NCI-H2107 treated with DMSO at 0.1 percent for 48 hours (cell line): ENCODE measurements around the gene HEG1.

Experiments used
- DNase-seq: peaks from one replicate; lab custom pipeline; 2025; ENCODE audit not compliant: unreplicated experiment; lab: John Stamatoyannopoulos, UW

The HEG1 gene

DNA sequence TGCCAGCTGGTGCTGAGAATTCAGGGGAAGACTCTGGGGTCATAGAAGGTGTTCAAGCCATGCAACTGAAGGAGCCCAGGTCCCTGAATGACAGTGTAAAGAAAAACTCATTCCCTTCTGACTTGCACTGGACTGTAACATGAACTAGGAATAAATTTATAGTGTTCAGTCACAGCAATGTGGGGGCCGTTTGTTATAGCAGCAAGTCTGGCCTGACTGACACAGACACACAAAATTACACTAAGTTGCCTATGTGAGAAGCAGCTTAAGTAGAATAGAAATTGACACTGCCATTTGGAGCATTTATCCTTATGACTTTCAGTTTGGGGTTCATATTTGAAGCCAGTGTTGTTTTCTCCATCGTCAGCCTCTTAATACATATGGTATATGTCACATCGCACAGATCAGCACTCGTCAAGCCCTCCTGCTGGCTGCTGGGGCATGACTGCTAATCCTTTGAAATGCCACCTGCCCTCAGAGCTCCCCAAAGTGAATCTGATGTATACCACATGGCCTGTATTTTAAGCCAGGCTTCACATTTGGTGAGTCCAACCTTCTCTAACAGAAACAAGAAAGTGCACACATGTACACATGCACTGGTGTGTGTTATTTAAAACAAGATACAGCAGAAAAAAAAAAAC is 17.1 kb upstream of the HEG1 start:
- DNase-seq, result no peak

GRCh38 chr3:125072301-125072700 is 16.5 kb upstream of the HEG1 start:
- DNase-seq, result no peak

DNA sequence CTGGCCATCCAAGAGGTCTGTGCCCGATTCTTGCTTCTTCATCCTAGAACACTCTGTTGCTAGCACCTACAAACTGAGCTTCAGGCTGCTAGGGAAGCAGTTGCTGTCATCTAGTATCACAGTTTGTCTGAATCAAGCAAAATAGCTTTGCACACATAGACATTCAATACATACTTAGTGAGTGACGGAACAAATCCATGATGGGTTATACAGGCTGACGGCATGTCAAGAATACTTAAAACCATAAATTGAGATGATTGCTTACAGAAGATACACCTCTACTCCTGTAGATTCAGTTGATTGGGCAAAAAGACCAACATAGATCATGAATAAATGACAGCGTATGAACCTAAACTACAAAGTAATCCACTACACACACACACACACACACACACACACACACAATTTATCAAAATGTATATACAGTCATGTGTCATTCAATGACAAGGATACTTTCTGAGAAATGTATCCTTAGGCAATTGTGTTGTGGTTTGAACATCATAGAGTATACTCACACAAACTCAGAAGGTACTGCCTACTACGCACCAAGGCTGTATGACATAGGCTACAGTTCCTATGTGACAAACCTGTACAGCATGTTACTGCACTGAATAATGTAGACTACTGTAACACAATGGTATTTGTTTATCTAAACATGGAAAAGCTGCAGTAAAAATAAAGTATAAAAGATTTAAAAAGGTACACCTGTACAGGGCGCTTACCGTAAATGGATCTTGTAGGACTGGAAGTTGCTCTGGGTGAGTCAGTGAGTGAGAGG is 14.4 kb upstream of the HEG1 start:
- DNase-seq, result no peak

DNA sequence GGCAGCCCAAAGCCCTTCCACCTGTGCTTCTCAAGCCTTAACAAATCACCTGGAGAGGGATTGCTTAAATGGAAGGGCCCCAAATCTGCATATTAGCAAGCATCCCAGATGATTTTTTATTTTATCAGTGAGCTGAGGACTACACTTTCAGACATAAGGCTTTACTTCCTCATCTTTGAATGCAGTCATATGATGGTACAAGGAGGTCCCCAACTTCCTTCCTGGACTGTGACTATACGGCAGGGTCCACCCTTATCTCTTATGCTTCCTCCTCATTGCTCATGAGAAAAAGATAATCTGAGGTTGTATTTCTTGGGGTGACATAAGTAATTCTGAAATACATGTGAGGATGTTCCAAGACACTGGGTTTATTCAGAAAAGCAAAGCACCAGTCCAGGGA is 13.7 kb upstream of the HEG1 start:
- no peak for DNase-seq

DNA sequence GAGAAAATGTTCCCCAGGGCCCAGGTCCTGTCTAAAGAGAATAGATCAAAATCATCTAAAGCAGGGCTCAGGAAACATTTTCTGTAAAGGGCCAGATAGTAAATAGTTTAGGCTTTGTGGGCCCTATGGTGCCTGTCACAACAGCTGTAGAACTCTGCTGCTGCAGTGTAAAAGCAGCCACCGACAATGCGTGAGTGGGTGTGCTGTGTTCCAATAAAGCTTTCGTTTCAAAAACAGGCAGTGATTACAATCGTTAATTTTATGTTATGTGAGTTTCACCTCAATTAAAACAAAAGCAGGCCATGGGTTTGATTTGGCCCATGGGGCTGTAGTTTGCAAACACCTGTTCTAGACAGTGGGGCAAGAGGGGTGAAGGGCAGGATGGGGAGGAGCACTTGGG is 12.5 kb upstream of the HEG1 start:
- no peak for DNase-seq

DNA sequence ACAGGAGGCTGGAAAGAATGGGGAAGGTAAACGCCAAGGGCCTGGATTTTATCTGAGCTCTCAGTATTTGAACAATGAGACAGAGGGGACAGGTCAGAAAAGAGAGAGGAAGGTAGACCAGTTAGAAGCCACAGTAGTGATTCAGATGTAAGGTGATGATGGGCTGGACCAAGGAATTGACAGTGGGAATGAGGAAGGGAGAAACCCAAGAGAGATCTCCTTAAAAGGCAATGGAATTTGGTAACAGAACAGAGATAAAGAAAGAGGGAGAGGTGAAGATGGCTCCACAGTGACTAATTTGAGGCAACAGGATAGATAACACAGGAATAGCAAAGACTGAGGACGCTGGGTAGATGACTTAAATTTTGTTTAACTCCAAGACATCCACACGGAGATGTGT is 11.4 kb upstream of the HEG1 start:
- no peak for DNase-seq

DNA sequence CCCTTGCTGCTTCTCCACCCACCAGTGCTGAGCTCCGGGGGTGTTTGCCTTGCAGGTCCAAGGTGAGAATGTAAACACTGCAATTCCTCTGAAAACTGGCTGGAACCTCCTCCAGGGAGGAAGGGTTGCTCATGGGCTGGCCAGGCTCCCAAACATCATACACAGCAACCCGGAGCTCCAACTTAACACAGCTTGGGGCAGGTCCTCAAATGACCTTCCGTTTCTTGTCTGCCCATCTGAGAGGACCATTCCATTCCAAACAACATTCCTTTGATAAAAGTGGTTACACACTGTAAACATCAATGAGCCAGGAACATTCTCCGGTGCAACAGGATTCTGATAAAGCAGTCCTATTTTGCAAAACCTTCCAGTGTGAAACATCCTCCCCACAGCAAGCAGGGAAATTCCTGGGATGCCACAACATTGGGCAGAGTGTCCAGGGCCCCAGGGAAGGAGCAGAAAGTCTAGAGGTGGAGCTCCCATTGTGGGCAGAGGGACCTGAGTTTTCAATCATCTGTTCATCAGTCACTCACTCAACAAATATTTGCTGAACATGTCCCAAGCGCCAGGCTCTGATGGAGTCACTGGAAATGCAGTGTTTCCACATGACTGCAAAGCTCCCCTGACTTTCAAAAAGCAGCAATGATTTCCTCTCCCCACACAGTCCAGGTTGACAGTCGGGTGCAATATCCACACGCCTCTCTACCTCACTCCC is 7.3 kb upstream of the HEG1 start:
- DNase-seq, result no peak

- DNase-seq, result no peak
Measured at GRCh38 chr3:125061646-125062045, 5.8 kb upstream of the HEG1 start.

DNA sequence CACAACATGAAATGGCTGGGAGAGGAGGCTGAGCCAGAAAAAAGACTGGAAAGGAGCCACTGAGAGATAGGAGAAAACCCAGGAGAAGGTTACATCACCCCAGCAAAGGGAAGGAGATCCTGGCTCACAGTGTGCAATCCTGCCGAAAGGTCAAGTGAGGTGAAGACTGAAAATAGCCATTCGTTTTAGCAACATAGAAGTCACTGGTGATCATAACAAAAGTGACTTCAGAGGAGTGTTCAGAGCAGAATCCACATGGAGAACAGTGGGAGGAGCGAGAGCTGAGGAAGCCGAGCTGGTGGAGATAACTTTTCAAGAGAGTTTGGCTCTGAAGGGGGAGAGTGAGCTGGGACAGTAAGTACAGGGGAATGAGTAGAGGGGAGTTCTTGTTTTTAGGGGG is 5.4 kb upstream of the HEG1 start:
- no peak for DNase-seq

DNA sequence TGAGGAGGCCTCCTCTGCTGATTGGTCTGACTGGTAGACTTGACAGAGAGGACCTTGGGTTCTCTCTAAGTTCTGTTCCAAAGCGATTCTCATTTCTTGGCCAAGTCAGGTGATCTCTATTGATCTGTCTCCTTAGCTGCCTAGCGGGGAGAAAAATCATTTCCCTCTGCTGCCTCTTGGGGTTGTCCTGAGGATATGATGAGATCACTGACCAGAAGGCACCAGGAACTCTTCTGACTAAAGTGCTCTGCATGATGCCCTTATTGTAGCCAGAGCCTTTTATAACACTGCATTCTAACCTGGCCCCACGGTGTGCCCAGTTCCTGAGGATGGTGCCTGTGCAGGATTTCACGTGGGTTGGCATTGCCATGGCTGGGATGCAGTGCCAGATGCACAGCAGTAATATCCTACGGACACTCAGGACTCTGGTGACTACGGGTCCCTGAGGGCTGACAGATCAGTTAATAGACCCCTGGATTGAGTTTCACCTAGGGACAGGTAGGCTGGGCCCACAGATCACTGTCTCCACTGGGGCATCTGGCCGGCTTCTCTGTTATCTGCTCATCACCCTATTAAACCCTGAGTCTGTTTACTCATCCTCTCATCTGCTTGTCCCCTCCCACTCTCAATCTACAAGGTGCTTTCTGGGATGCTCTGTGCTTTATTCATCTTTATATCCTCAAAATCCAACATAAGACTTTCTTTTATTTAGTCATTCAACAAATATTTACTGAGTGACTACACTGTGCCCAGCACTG is 3.9 kb upstream of the HEG1 start:
- DNase-seq, result no peak

- DNase-seq, result no peak
Measured at GRCh38 chr3:125058959-125059358, 3.2 kb upstream of the HEG1 start.

- DNase-seq, result no peak
Measured at GRCh38 chr3:125058529-125058928, 2.7 kb upstream of the HEG1 start.

DNA sequence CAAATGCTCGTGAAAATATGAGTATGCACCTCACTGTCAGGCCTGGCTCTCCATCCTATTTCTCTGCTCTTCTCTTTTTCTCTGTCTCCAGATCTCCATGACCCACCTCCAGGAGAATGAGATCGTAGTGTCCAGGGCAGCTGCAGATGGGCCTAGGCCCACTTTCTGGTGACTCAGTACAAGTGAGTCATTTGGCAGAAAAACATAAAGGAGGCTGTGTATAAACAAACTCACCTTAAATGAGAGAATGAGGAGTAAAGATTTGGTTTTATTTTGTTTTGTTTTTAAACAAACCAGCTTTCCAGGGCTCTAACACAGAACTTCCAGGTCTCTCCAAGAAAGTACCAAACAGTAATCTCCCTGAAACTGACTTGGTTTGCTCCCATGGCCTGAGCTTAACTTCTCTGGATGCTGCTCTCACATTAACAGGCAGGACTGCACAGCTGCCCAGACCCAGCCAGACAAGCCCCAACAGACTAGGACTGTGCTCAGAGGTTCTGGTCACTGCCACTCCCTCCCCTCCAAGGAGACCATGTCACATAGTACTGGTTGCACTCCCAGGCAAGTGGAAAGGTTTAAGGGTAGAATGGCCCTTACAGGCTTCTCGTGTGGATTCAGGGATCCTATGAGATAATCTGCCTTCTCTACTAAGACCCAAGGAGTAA is 1.5 kb upstream of the HEG1 start:
- no peak for DNase-seq

DNA sequence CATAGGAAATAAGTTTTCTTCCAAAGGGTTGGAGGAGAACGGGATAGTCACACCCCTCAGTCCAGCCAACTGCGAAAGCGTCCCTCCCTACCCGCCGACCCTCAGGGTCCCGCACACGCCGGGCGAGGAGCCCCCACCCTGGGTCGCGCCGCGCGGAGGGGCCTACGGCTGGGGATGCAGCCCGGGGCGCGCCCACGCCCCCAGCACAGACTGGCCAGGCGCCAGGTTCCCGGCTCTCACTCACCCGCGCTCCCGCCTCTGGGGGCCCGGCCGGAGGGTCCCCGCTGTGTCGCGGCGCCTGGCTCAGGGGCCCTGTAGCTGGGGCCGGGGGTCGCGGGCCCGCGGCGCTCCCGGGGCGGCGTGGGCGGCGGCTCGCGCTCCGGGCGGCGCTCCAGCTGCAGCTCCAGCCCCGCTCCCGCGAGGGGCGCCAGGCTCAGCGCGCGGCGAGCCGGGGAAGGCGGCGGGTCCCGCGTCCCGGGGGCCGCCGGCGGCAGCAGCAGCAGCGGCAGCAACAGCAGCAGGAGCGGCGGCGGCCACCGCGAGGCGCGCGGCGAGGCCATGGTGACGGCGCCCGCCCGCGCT is 375 bp downstream of the HEG1 start:
- DNase-seq, result no peak

DNA sequence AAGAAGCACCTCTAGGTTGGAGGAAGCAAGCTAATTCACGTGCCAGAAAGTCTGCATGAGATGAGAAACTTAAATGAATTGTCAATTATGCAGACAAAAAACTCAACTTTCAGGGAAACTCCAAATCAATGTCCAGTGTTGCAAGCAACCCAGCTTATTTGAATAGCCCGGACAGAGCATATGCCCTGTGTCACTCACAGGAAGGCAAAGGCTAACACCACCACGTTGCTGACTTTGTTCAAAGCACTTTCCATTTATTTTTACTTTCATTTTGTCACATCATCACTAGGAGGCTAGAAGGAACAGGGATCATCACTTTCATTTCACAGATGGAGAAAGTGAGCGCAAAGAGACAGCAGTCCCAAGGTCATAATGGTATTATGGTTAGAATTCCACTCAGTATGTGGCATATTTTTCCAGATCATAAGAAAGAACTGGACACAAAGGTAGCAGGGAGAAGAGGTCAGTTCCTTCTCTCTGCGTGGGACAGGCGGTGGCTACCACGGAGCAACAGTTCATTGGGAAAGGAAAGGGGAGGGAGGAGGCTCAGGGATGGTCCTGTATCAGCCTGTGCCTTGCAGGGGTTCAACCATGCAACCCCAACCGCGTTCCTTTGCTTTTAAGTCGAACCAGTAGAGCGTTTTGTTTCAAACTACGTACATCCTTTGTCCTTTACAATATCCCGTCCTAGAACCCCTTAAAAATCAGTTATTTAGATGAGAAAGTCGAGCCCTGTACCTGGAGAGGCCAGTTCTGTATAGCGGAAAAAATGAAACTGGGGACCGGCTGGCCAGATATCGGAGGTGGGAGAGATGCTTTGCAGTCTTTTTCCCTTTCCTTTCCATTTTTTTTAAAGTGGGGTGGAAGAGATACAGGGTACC is 1.1 kb downstream of the HEG1 start:
- DNase-seq, result no peak

GRCh38 chr3:125054062-125054448 is 1.7 kb downstream of the HEG1 start:
- DNase-seq, result no peak

DNA sequence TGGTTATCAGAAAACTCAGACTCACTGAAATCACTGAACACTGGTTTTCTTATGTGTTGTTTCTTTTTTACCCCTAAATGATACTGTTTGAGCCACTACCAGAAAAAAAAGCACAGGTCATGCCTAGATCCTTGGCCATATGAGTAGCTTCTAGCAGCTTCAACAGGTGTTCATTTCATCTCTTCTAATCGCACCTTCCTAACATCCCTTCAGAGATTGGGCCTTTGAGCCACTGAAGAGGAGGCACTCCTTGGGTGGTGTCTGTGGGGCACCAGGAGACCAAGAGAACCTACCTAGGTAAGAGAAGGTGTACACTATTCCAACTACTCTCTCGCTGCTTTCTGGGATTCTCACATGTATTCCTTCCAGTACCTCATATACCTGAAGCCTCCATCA is 2.5 kb downstream of the HEG1 start:
- no peak for DNase-seq

DNA sequence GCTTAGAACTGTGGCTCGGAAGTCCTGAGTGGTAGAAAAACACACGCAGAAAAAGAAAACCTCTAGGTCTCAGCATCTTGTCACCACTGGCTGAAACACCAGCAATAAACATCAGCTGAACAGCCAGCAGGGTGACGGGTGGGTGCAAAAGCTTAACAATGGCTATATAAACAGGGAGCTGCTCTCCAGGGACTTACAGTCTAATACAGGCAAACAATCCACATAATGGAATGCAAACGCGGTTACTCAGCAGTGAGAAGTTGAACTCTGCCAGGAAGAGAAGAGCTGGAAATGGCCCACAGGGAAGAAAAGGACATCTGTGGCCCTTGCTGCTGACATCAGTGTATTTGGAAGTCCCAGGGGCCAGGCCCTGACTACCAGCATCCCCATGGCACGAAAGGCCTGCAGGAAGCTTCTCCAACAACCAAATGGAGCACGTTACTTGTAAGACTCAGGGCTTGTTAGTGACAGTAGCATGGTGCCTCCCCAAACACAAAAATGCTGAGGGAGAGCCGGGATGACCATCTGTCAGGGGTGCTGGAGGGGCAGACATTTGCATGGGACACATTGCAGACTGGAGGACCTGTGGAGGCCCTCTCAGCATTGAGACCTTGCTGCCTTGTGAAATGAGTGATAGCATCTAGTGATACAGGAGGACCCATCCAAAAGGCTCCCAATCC is 3.0 kb downstream of the HEG1 start:
- peak; percentile 46 for DNase-seq
